B cell (primary cell): ENCODE measurements around the gene CNNM4. TPM values are rescaled to one million over a fixed set of nuclear protein-coding genes. Genes with fewer than 3 reads are reported as not detected.

Experiments used
- ATAC-seq: fragments of 200-7000 bp; cut with Tn5 transposase; one replicate; pipeline ENCODE4 v1.10.0; 2021; ENCODE audit warnings: low read depth, mild to moderate bottlenecking, moderate number of reproducible peaks, moderate library complexity
- CTCF ChIA-PET: fragments of 350-600 bp; sonication (Branson Sonifier 250); formaldehyde crosslinking; loops from one replicate; lab custom pipeline; 2021; ENCODE audit warnings: antibody characterized with exemption, inconsistent platforms; lab: Charles Lee
- POLR2A ChIA-PET: fragments of 350-600 bp; sonication (Branson Sonifier 250); formaldehyde crosslinking; loops from one replicate; lab custom pipeline; 2021; ENCODE audit warnings: antibody characterized with exemption; lab: Charles Lee
- DNase-seq: peaks from one replicate; pipeline ENCODE4 v3.0.0; 2013
- H2AFZ ChIP-seq: 2 replicates; pipeline ENCODE4 v1.6.1; 2012; ENCODE audit warnings: mild to moderate bottlenecking, low read depth, low read length; ENCODE audit not compliant: insufficient read depth, poor library complexity, severe bottlenecking
- H3K27ac ChIP-seq, 2 donors: 1 replicate in 1 of 2; 2 replicates in 1 of 2; pipeline ENCODE4 v1.5.1; 2012 to 2013; ENCODE audit warnings: low read length in 2 of 2, mild to moderate bottlenecking in 2 of 2, moderate library complexity in 1 of 2
- H3K27me3 ChIP-seq, 4 experiments: fragments of 200-600 bp in 1 of 4; sonication (generic) in 1 of 4; replicated peaks in 1 of 4; 1 replicate in 2 of 4; 2 replicates in 2 of 4; pipeline versions ENCODE4 v1.6.1 to v1.7.0; 2013 to 2016; ENCODE audit warnings: low read length in 3 of 4, mild to moderate bottlenecking in 2 of 4, mixed read lengths in 1 of 4, moderate library complexity in 1 of 4; ENCODE audit not compliant: insufficient read depth in 4 of 4, control insufficient read depth in 3 of 4; ENCODE audit errors: control extremely low read depth in 1 of 4
- H3K36me3 ChIP-seq, 2 experiments: replicated peaks in 1 of 2; 1 replicate in 1 of 2; 2 replicates in 1 of 2; pipeline versions ENCODE4 v1.6.1 to v1.7.1; 2013; ENCODE audit warnings: low read length in 1 of 2; ENCODE audit not compliant: insufficient read depth in 2 of 2, control insufficient read depth in 1 of 2; ENCODE audit errors: control extremely low read depth in 1 of 2, extremely low read depth in 1 of 2
- H3K4me1 ChIP-seq, 2 donors: fragments of 200-600 bp in 1 of 2; sonication (generic) in 1 of 2; 1 replicate in 1 of 2; 2 replicates in 1 of 2; pipeline versions ENCODE4 v1.5.1 to v1.6.1; 2013 to 2017; ENCODE audit warnings: low read length in 2 of 2; ENCODE audit not compliant: control insufficient read depth in 2 of 2, insufficient read depth in 2 of 2
- H3K4me2 ChIP-seq: replicated peaks from 2 replicates; pipeline ENCODE3; 2012; ENCODE audit warnings: mild to moderate bottlenecking, low read depth, low read length; ENCODE audit not compliant: poor library complexity, severe bottlenecking
- H3K4me3 ChIP-seq, 5 experiments: fragments of 200-600 bp in 1 of 5; sonication (generic) in 1 of 5; 1 replicate in 3 of 5; 2 replicates in 2 of 5; pipeline versions ENCODE4 v1.5.1 to v1.7.0; 2011 to 2016; ENCODE audit warnings: low read length in 4 of 5, mild to moderate bottlenecking in 4 of 5, low read depth in 2 of 5, control low read depth in 1 of 5, moderate library complexity in 1 of 5; ENCODE audit not compliant: insufficient read depth in 1 of 5; ENCODE audit errors: control extremely low read depth in 1 of 5, extremely low read depth in 1 of 5
- H3K79me2 ChIP-seq: fragments of 200-600 bp; sonication (generic); one replicate; pipeline ENCODE4 v1.6.0; 2016; ENCODE audit warnings: low read length; ENCODE audit not compliant: control insufficient read depth, insufficient read depth
- H3K9ac ChIP-seq: fragments of 200-600 bp; sonication (generic); 2 replicates; pipeline ENCODE4 v1.6.1; 2017; ENCODE audit warnings: mild to moderate bottlenecking, low read length, moderate library complexity
- H3K9me3 ChIP-seq, 3 donors: one replicate each; pipeline versions ENCODE4 v1.6.1 to v1.7.1; 2013; ENCODE audit warnings: low read length in 2 of 3; ENCODE audit not compliant: control insufficient read depth in 2 of 3, insufficient read depth in 1 of 3; ENCODE audit errors: control extremely low read depth in 1 of 3
- H4K20me1 ChIP-seq: 2 replicates; pipeline ENCODE4 v1.6.0; 2012; ENCODE audit warnings: mild to moderate bottlenecking, low read length; ENCODE audit not compliant: insufficient read depth, control insufficient read depth, poor library complexity, severe bottlenecking
- H3K27ac Mint-ChIP-seq: one replicate; pipeline ENCODE4 v1.8.0; 2021; ENCODE audit warnings: mixed read lengths
- H3K27me3 Mint-ChIP-seq: one replicate; pipeline ENCODE4 v1.8.0; 2021; ENCODE audit warnings: mixed read lengths
- H3K4me1 Mint-ChIP-seq: one replicate; pipeline ENCODE4 v1.8.0; 2021; ENCODE audit warnings: mixed read lengths
- H3K4me3 Mint-ChIP-seq: one replicate; pipeline ENCODE4 v1.8.0; 2021; ENCODE audit warnings: mixed read lengths
- H3K9me3 Mint-ChIP-seq: one replicate; pipeline ENCODE4 v1.8.0; 2022; ENCODE audit warnings: mixed read lengths; ENCODE audit not compliant: insufficient read depth
- EZH2 ChIP-seq: IDR thresholded peaks from 2 replicates; pipeline ENCODE4 v1.6.1; 2012; ENCODE audit warnings: borderline replicate concordance, low read depth, mild to moderate bottlenecking, moderate library complexity, low read length; ENCODE audit not compliant: insufficient read depth, poor library complexity, severe bottlenecking
- WGBS: methylation state at CpG from one replicate; pipeline ENCODE4 v1.1.5; 2013; ENCODE audit warnings: missing lambda C conversion rate; ENCODE audit not compliant: insufficient coverage; 5-methylcytosine and 5-hydroxymethylcytosine counted together
- intact Hi-C: fragments of 100-400 bp; cut with micrococcal nuclease; formaldehyde crosslinking; loops from one replicate; pipeline ENCODE4 v1.10.0; 2022
- polyA plus RNA-seq: library from polyadenylated mRNA; depleted of rRNA; stranded (reverse); fragments of >200 nt; gene quantifications from 2 replicates; pipeline ENCODE4 v1.2.3, GENCODE V29; 2012
- total RNA-seq, 2 donors: library from RNA; stranded (reverse); fragments of 120-200 nt in 1 of 2; gene quantifications; 1 replicate in 1 of 2; 2 replicates in 1 of 2; pipeline versions ENCODE4 v1.2.3 to v1.2.4, GENCODE V29; 2013 to 2022
- TF ChIP-seq, protein P1 (sequence below): fragments of 200-600 bp; IDR thresholded peaks from one replicate; pipeline ENCODE4 v1.8.0; 2022; ENCODE audit warnings: antibody characterized with exemption, mild to moderate bottlenecking

CNNM4 gene
- total and polyA plus RNA-seq, 2 donors (not counting 1 experiment from before 2014, with no cell fraction given): 15.1 to 24.0 TPM

DNA sequence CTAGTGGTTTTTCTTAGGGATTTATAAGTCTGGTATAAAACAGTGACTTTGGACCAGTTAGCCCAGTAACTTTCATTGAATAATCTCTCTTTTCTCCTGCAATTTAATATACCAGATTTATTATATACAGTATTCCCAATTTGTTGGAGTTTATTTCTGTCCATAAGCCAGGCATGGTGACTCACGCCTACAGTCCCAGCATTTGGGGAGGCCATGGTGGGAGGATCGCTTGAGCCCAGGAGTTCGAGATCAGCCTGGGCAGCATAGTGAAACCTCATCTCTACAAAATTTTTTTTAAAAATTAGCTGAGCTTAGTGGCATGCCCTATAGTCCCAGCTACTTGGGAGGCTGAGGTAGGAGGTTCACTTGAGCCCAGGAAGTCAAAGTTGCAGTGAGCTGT, 26.7 kb downstream of the CNNM4 start:
- H3K4me3 ChIP-seq: no peak overlapping the region
- Mint-ChIP-seq H3K27ac (no peak overlapping the region), H3K4me1 (peaks cover 1% of the 10 kb centered on the region), H3K27me3 (no peaks in the 10 kb centered on the region), H3K9me3 (no peaks in the 10 kb centered on the region), H3K4me3 (no peak overlapping the region)
- H3K9me3 ChIP-seq: no peaks in the 10 kb centered on the region
- no peak for DNase-seq
- H3K9ac ChIP-seq: no peak overlapping the region
- POLR2A ChIA-PET: no interaction called here
- no peak overlapping the region for H2AFZ ChIP-seq
- peaks cover 35% of the 10 kb centered on the region for H3K79me2 ChIP-seq
- peaks cover 0 to 2% of the 10 kb centered on the region in 2 experiments for H3K36me3 ChIP-seq
- TF ChIP-seq, protein P1, sequence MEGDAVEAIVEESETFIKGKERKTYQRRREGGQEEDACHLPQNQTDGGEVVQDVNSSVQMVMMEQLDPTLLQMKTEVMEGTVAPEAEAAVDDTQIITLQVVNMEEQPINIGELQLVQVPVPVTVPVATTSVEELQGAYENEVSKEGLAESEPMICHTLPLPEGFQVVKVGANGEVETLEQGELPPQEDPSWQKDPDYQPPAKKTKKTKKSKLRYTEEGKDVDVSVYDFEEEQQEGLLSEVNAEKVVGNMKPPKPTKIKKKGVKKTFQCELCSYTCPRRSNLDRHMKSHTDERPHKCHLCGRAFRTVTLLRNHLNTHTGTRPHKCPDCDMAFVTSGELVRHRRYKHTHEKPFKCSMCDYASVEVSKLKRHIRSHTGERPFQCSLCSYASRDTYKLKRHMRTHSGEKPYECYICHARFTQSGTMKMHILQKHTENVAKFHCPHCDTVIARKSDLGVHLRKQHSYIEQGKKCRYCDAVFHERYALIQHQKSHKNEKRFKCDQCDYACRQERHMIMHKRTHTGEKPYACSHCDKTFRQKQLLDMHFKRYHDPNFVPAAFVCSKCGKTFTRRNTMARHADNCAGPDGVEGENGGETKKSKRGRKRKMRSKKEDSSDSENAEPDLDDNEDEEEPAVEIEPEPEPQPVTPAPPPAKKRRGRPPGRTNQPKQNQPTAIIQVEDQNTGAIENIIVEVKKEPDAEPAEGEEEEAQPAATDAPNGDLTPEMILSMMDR: no peak
- no peak for TF ChIP-seq EZH2
- WGBS: 100% methylated on average over 1 of the region's 3 CpGs
- H3K27ac ChIP-seq: no peak overlapping the region
- no peak overlapping the region for H3K4me2 ChIP-seq
- intact Hi-C loops: no loop called here
- no peaks in the 10 kb centered on the region for H3K27me3 ChIP-seq
- H4K20me1 ChIP-seq: peaks cover 28% of the 10 kb centered on the region
- H3K4me1 ChIP-seq: no peaks in the 10 kb centered on the region
- CTCF ChIA-PET: no interaction called here
- ATAC-seq: no peak

DNA sequence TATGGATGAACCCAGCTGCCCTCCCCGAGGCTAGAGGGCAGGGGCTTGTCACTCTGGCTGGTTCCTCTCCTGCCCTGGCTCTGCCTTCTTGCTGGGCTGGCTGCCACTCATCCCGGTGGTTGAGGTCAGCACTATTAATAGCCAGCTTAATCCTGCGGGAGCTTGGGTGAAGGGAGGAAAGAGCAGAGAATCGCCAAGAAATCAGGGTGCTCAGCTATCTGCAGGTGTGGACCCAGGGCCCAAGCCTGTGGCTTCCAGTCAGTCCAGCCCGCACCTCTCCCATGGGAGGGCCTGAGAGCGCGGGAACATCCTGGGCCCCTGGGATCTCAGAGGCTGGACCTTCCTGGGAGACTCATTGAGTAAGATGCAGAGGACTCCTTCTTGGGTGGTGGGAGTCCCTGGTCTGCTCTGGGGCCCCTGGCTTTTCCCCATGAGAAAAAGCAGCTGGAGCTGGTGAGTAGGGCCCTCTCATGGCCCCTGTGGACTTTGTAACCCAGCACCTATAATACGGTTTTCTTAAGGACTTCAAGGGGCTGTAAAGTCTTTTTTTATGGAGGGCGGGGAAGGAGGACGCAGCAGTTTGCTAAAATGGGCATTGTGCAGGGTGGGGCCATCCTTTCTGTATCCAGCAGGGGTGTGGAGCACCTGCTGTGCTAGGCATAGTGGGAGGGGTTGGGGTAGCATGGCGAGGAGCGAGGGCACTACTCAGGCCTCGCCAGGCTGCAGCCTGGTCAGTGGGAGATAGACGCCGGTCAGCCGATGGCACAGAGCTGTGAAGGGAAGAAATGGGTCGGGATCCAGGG, 27.9 kb downstream of the CNNM4 start:
- Histone ChIP-seq H4K20me1 (peaks cover 18% of the 10 kb centered on the region), H3K9ac (no peak overlapping the region), H3K9me3 (no peaks in the 10 kb centered on the region), H3K27ac (no peak overlapping the region), H3K36me3 (no peaks in the 10 kb centered on the region), H3K4me1 (no peaks in the 10 kb centered on the region), H3K4me3 (no peak overlapping the region), H3K27me3 (no peaks in the 10 kb centered on the region), H2AFZ (no peak overlapping the region), H3K4me2 (no peak overlapping the region), H3K79me2 (peaks cover 29% of the 10 kb centered on the region)
- ATAC-seq (no peak), DNase-seq (no peak)
- no peak overlapping the region for H3K27ac Mint-ChIP-seq
- H3K9me3 Mint-ChIP-seq: no peaks in the 10 kb centered on the region
- CTCF ChIA-PET: no interaction called here
- H3K4me3 Mint-ChIP-seq: no peak overlapping the region
- POLR2A ChIA-PET: interaction anchor here (0.6 kb wide), 1 partner anchor 9 kb away, joined by 5 read pairs; no protein-coding TSS in a partner anchor
- intact Hi-C loops: no loop called here
- 91% methylated on average over 16 of the region's 17 CpGs for WGBS
- TF ChIP-seq, protein P1: no peak
- no peak for TF ChIP-seq EZH2
- H3K27me3 Mint-ChIP-seq: no peaks in the 10 kb centered on the region
- peaks cover 1% of the 10 kb centered on the region for H3K4me1 Mint-ChIP-seq
